ENCODE results near the gene DPPA5.
"Not testable (repeated sequence)": the region's sequence is repeated elsewhere in the genome, so short reads cannot be mapped to it uniquely, and the experiment has no call there.

DPPA5 gene

GRCh38 chr6:73364121-73364520 lies 10.0 kb upstream of the DPPA5 start:
- DNase-seq (ENCODE audit: low read depth in 3 of 3): no peak

GRCh38 chr6:73363537-73363875 lies 9.4 kb upstream of the DPPA5 start:
- no peak for DNase-seq (ENCODE audit: low read depth in 3 of 3)

GRCh38 chr6:73362869-73363536 lies 8.9 kb upstream of the DPPA5 start:
- DNase-seq (ENCODE audit: low read depth in 3 of 3): no peak

- DNase-seq (ENCODE audit: low read depth in 3 of 3): no peak
These were observed 8.3 kb upstream of the DPPA5 start, which contains the start of gene KHDC3L for GRCh38 chr6:73362358-73362757. Gene KHDC3L, plus strand, starts transcription at chr6:73362658. Its CDS starts 72 bp downstream, at chr6:73362730.

- DNase-seq (ENCODE audit: low read depth in 3 of 3): no peak
These were observed 4.8 kb downstream of the DPPA5 start for GRCh38 chr6:73349311-73349710.

- no peak for DNase-seq (ENCODE audit: low read depth in 3 of 3)
These were observed 5.4 kb downstream of the DPPA5 start for GRCh38 chr6:73348550-73349204.

GRCh38 chr6:73343164-73343563 lies 10.9 kb downstream of the DPPA5 start:
- DNase-seq (ENCODE audit: low read depth in 3 of 3): no peak

- no peak for DNase-seq (ENCODE audit: low read depth in 3 of 3)
These were observed 11.9 kb downstream of the DPPA5 start for GRCh38 chr6:73342174-73342573.

GRCh38 chr6:73341335-73341734 lies 12.7 kb downstream of the DPPA5 start:
- DNase-seq (ENCODE audit: low read depth in 3 of 3): no peak

GRCh38 chr6:73340048-73340447 lies 14.0 kb downstream of the DPPA5 start:
- DNase-seq (ENCODE audit: low read depth in 3 of 3): no peak

- no peak for DNase-seq (ENCODE audit: low read depth in 3 of 3)
These were observed 14.7 kb downstream of the DPPA5 start for GRCh38 chr6:73339340-73339739.

GRCh38 chr6:73329201-73329600 lies 24.9 kb downstream of the DPPA5 start:
- DNase-seq (ENCODE audit: low read depth in 3 of 3): no peak

- no peak for DNase-seq (ENCODE audit: low read depth in 3 of 3)
These were observed 25.3 kb downstream of the DPPA5 start for GRCh38 chr6:73328790-73329189.

GRCh38 chr6:73325656-73326055 lies 28.4 kb downstream of the DPPA5 start:
- DNase-seq (ENCODE audit: low read depth in 3 of 3): no peak

- no peak for DNase-seq (ENCODE audit: low read depth in 3 of 3)
These were observed 30.8 kb downstream of the DPPA5 start for GRCh38 chr6:73323323-73323722.

GRCh38 chr6:73314577-73315492 lies 39.2 kb downstream of the DPPA5 start:
- DNase-seq (ENCODE audit: low read depth in 3 of 3): no peak

GRCh38 chr6:73310503-73310845 lies 43.6 kb downstream of the DPPA5 start:
- not testable (repeated sequence) for DNase-seq (ENCODE audit: low read depth in 3 of 3)

- peak; percentile 26 to 75 (median 32) for DNase-seq (ENCODE audit: low read depth in 3 of 3)
These were observed 44.1 kb downstream of the DPPA5 start for GRCh38 chr6:73309785-73310502.

- no peak for DNase-seq (ENCODE audit: low read depth in 3 of 3)
These were observed 44.6 kb downstream of the DPPA5 start for GRCh38 chr6:73309535-73309784.

- DNase-seq (ENCODE audit: low read depth in 3 of 3): no peak
These were observed 45.2 kb downstream of the DPPA5 start for GRCh38 chr6:73308712-73309534.

GRCh38 chr6:73303773-73304172 lies 50.3 kb downstream of the DPPA5 start:
- DNase-seq (ENCODE audit: low read depth in 3 of 3): not testable (repeated sequence)

Measured in stimulated activated CD4-positive, alpha-beta T cell treated with anti-CD3 and anti-CD28 coated beads, TNF-alpha, amount 100 ng/mL, for 24 hours (primary cell).